ENCODE measurements around the gene ATP1A2.

ATP1A2 gene

GRCh38 chr1:160070243-160071163 lies 45.1 kb upstream of the ATP1A2 start:
- TF ChIP-seq SIN3A (IDR thresholded peaks at IDR 0.05; ENCODE audit: borderline replicate concordance, insufficient read depth, low read length): no peak
- no peak for TF ChIP-seq FOXP2 (optimal IDR thresholded peaks at IDR 0.05; ENCODE audit: borderline replicate concordance, extremely low read depth, extremely low read length, insufficient read depth)
- no peak for TF ChIP-seq REST (IDR thresholded peaks at IDR 0.05; ENCODE audit: insufficient read depth in 1 of 2, low read depth in 2 of 2, low read length in 2 of 2)
- TF ChIP-seq POLR2AphosphoS5 (IDR thresholded peaks at IDR 0.05; ENCODE audit: low read depth, low read length): no peak
- no peak for TF ChIP-seq TAF1 (IDR thresholded peaks at IDR 0.05; ENCODE audit: borderline replicate concordance, insufficient read depth, low read length)

GRCh38 chr1:160071289-160071688 lies 44.3 kb upstream of the ATP1A2 start:
- TF ChIP-seq SIN3A (IDR thresholded peaks at IDR 0.05; ENCODE audit: borderline replicate concordance, insufficient read depth, low read length) (no peak), FOXP2 (optimal IDR thresholded peaks at IDR 0.05; ENCODE audit: borderline replicate concordance, extremely low read depth, extremely low read length, insufficient read depth) (no peak), TAF1 (IDR thresholded peaks at IDR 0.05; ENCODE audit: borderline replicate concordance, insufficient read depth, low read length) (no peak), REST (IDR thresholded peaks at IDR 0.05; ENCODE audit: insufficient read depth in 1 of 2, low read depth in 2 of 2, low read length in 2 of 2) (no peak), POLR2AphosphoS5 (IDR thresholded peaks at IDR 0.05; ENCODE audit: low read depth, low read length) (no peak)

GRCh38 chr1:160074865-160075264 lies 40.7 kb upstream of the ATP1A2 start:
- no peak for TF ChIP-seq TAF1 (IDR thresholded peaks at IDR 0.05; ENCODE audit: borderline replicate concordance, insufficient read depth, low read length)
- no peak for TF ChIP-seq SIN3A (IDR thresholded peaks at IDR 0.05; ENCODE audit: borderline replicate concordance, insufficient read depth, low read length)
- TF ChIP-seq POLR2AphosphoS5 (IDR thresholded peaks at IDR 0.05; ENCODE audit: low read depth, low read length): no peak
- TF ChIP-seq REST (IDR thresholded peaks at IDR 0.05; ENCODE audit: insufficient read depth in 1 of 2, low read depth in 2 of 2, low read length in 2 of 2): no peak
- no peak for TF ChIP-seq FOXP2 (optimal IDR thresholded peaks at IDR 0.05; ENCODE audit: borderline replicate concordance, extremely low read depth, extremely low read length, insufficient read depth)

- TF ChIP-seq POLR2AphosphoS5 (IDR thresholded peaks at IDR 0.05; ENCODE audit: low read depth, low read length): no peak
- no peak for TF ChIP-seq TAF1 (IDR thresholded peaks at IDR 0.05; ENCODE audit: borderline replicate concordance, insufficient read depth, low read length)
- TF ChIP-seq REST (IDR thresholded peaks at IDR 0.05; ENCODE audit: insufficient read depth in 1 of 2, low read depth in 2 of 2, low read length in 2 of 2): no peak
- no peak for TF ChIP-seq FOXP2 (optimal IDR thresholded peaks at IDR 0.05; ENCODE audit: borderline replicate concordance, extremely low read depth, extremely low read length, insufficient read depth)
- TF ChIP-seq SIN3A (IDR thresholded peaks at IDR 0.05; ENCODE audit: borderline replicate concordance, insufficient read depth, low read length): no peak
Measured at GRCh38 chr1:160075836-160076235, 39.7 kb upstream of the ATP1A2 start.
